HG03039 (cell line): ENCODE measurements around the gene PEDS1.
"Not testable (repeated sequence)": the region's sequence is repeated elsewhere in the genome, so short reads cannot be mapped to it uniquely, and the experiment has no call there.

Experiments used
- ATAC-seq: cut with Tn5 transposase; IDR thresholded peaks from one replicate; pipeline ENCODE4 v1.9.1; 2021; ENCODE audit warnings: mild to moderate bottlenecking, moderate library complexity; ENCODE audit not compliant: unreplicated experiment

PEDS1 gene

GRCh38 chr20:50136822-50137599 is 16.5 kb downstream of the PEDS1 start:
- ATAC-seq: no peak

- not testable (repeated sequence) for ATAC-seq
Measured at GRCh38 chr20:50135157-50135556, 18.4 kb downstream of the PEDS1 start.

GRCh38 chr20:50133474-50134217 is 19.9 kb downstream of the PEDS1 start:
- no peak for ATAC-seq

- no peak for ATAC-seq
Measured at GRCh38 chr20:50133041-50133440, 20.5 kb downstream of the PEDS1 start.

GRCh38 chr20:50130995-50131394 is 22.5 kb downstream of the PEDS1 start:
- no peak for ATAC-seq

- ATAC-seq: no peak
Measured at GRCh38 chr20:50130356-50130723, 23.2 kb downstream of the PEDS1 start.

- no peak for ATAC-seq
Measured at GRCh38 chr20:50129662-50130355, 23.7 kb downstream of the PEDS1 start.

- no peak for ATAC-seq
Measured at GRCh38 chr20:50128520-50128905, 25.0 kb downstream of the PEDS1 start.

- no peak for ATAC-seq
Measured at GRCh38 chr20:50127587-50128519, 25.7 kb downstream of the PEDS1 start.

- no peak for ATAC-seq
Measured at GRCh38 chr20:50126662-50127061, 26.9 kb downstream of the PEDS1 start.

- no peak for ATAC-seq
Measured at GRCh38 chr20:50125279-50125678, 28.2 kb downstream of the PEDS1 start.

GRCh38 chr20:50124496-50124895 is 29.0 kb downstream of the PEDS1 start:
- ATAC-seq: no peak

- ATAC-seq: no peak
Measured at GRCh38 chr20:50123418-50123817, 30.1 kb downstream of the PEDS1 start.

- no peak for ATAC-seq
Measured at GRCh38 chr20:50122763-50123162, 30.8 kb downstream of the PEDS1 start.

GRCh38 chr20:50121858-50122271 is 31.7 kb downstream of the PEDS1 start:
- ATAC-seq: no peak

GRCh38 chr20:50120935-50121693 is 32.4 kb downstream of the PEDS1 start:
- ATAC-seq: no peak

- ATAC-seq: no peak
Measured at GRCh38 chr20:50118203-50118602, 35.3 kb downstream of the PEDS1 start.

- ATAC-seq: no peak
Measured at GRCh38 chr20:50116368-50116999, 37.0 kb downstream of the PEDS1 start.

- ATAC-seq: peak; percentile 58
Measured at GRCh38 chr20:50115591-50116367, 37.7 kb downstream of the PEDS1 start.
